Hepatocyte (in vitro differentiated cells): ENCODE measurements around the gene CRCP. TPM values are rescaled to one million over a fixed set of nuclear protein-coding genes. Genes with fewer than 3 reads are reported as not detected.
"Not testable (repeated sequence)": the region's sequence is repeated elsewhere in the genome, so short reads cannot be mapped to it uniquely, and the experiment has no call there.

Experiments
- DNase-seq: peaks from one replicate; pipeline ENCODE4 v3.0.0-alpha.2; 2016; ENCODE audit warnings: low spot score
- H2AFZ ChIP-seq: fragments of 200-600 bp; sonication (generic); 2 replicates; pipeline ENCODE4 v1.6.0; 2016; ENCODE audit warnings: antibody characterized with exemption, mild to moderate bottlenecking
- H3K27ac ChIP-seq: fragments of 200-600 bp; sonication (generic); 2 replicates; pipeline ENCODE4 v1.5.1; 2016; ENCODE audit warnings: mild to moderate bottlenecking
- H3K27me3 ChIP-seq: fragments of 200-600 bp; sonication (generic); 2 replicates; pipeline ENCODE4 v1.6.1; 2016
- H3K36me3 ChIP-seq: fragments of 200-600 bp; sonication (generic); replicated peaks from 2 replicates; pipeline ENCODE4 v1.5.1; 2016; ENCODE audit warnings: low read depth; ENCODE audit not compliant: insufficient read depth
- H3K4me1 ChIP-seq: fragments of 200-600 bp; sonication (generic); 2 replicates; pipeline ENCODE4 v1.5.1; 2016; ENCODE audit warnings: mild to moderate bottlenecking, moderate library complexity; ENCODE audit not compliant: insufficient read depth
- H3K4me2 ChIP-seq: fragments of 200-600 bp; sonication (generic); 2 replicates; pipeline ENCODE4 v1.6.0; 2016
- H3K4me3 ChIP-seq: fragments of 200-600 bp; sonication (generic); 2 replicates; pipeline ENCODE4 v1.5.1; 2016; ENCODE audit warnings: mild to moderate bottlenecking
- H3K79me2 ChIP-seq: fragments of 200-600 bp; sonication (generic); 2 replicates; pipeline ENCODE4 v1.6.0; 2017; ENCODE audit warnings: mild to moderate bottlenecking
- H3K9me2 ChIP-seq: fragments of 200-600 bp; sonication (generic); replicated peaks from 2 replicates; pipeline ENCODE4 v1.6.0; 2017; ENCODE audit warnings: mild to moderate bottlenecking; ENCODE audit not compliant: insufficient read depth
- H3K9me3 ChIP-seq: fragments of 200-600 bp; sonication (generic); 2 replicates; pipeline ENCODE4 v1.5.1; 2016; ENCODE audit warnings: low read depth, mild to moderate bottlenecking
- H4K20me1 ChIP-seq: fragments of 200-600 bp; sonication (generic); 2 replicates; pipeline ENCODE4 v1.6.0; 2016; ENCODE audit warnings: mild to moderate bottlenecking; ENCODE audit not compliant: insufficient read depth, poor library complexity, severe bottlenecking
- EZH2 ChIP-seq: fragments of 200-600 bp; sonication (generic); IDR thresholded peaks from 2 replicates; pipeline ENCODE4 v1.6.1; 2016; ENCODE audit warnings: antibody characterized with exemption, mild to moderate bottlenecking, borderline replicate concordance
- EZH2phosphoT487 ChIP-seq: fragments of 200-600 bp; sonication (generic); IDR thresholded peaks from one replicate; pipeline ENCODE4 v1.6.1; 2018; ENCODE audit warnings: antibody characterized with exemption, mild to moderate bottlenecking, low read depth, moderate library complexity; ENCODE audit not compliant: unreplicated experiment, severe bottlenecking
- WGBS: methylation state at CpG from one replicate; pipeline ENCODE4 v1.1.6; 2016; ENCODE audit warnings: low lambda C conversion rate; ENCODE audit errors: missing lambda C conversion rate; 5-methylcytosine and 5-hydroxymethylcytosine counted together
- polyA plus RNA-seq: library from polyadenylated mRNA; unstranded; fragments of >200 nt; fragmentation: Nextera tagmentation; extraction: Ambion mirVana; gene quantifications from 2 replicates; pipeline ENCODE4 v1.2.1, GENCODE V29; 2016
- total RNA-seq: library from RNA; depleted of rRNA; stranded (reverse); fragments of >200 nt; gene quantifications from 2 replicates; pipeline ENCODE4 v1.2.3, GENCODE V29; 2014
- TF ChIP-seq, protein P1 (sequence below): fragments of 200-600 bp; sonication (generic); IDR thresholded peaks from 2 replicates; pipeline ENCODE4 v1.5.1; 2016; ENCODE audit warnings: antibody characterized with exemption, mild to moderate bottlenecking; ENCODE audit not compliant: poor library complexity

The CRCP gene
- total and polyA plus RNA-seq, 2 experiments from 2014 or later, result 13.8 to 41.6 TPM

DNA sequence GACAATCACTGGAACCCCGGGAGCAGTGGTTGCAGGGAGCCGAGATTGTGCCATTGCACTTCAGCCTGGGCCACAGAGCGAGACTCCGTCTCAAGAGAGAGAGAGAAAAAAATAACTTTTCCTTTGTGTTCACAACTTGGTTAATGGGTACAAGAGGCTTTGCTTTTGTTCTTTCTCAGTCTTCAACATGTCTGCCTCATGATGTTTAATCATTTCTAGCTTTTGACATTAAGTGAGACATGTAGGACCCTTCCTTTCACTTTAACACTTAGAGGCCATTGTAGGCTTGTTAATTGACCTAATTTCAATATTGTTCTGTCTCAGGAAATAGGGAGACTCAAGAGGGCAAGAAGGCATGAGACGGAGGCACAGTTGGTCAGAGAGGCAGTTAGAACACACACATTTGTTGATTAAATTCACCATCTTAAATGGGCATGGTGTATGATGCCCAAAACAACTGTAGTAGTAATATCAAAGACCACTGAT, 9.3 kb upstream of the CRCP start:
- TF ChIP-seq, protein P1, sequence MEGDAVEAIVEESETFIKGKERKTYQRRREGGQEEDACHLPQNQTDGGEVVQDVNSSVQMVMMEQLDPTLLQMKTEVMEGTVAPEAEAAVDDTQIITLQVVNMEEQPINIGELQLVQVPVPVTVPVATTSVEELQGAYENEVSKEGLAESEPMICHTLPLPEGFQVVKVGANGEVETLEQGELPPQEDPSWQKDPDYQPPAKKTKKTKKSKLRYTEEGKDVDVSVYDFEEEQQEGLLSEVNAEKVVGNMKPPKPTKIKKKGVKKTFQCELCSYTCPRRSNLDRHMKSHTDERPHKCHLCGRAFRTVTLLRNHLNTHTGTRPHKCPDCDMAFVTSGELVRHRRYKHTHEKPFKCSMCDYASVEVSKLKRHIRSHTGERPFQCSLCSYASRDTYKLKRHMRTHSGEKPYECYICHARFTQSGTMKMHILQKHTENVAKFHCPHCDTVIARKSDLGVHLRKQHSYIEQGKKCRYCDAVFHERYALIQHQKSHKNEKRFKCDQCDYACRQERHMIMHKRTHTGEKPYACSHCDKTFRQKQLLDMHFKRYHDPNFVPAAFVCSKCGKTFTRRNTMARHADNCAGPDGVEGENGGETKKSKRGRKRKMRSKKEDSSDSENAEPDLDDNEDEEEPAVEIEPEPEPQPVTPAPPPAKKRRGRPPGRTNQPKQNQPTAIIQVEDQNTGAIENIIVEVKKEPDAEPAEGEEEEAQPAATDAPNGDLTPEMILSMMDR, result no peak
- no peak for TF ChIP-seq EZH2phosphoT487
- no peak for TF ChIP-seq EZH2
- 97% methylated on average over 5 of the region's 5 CpGs for WGBS

DNA sequence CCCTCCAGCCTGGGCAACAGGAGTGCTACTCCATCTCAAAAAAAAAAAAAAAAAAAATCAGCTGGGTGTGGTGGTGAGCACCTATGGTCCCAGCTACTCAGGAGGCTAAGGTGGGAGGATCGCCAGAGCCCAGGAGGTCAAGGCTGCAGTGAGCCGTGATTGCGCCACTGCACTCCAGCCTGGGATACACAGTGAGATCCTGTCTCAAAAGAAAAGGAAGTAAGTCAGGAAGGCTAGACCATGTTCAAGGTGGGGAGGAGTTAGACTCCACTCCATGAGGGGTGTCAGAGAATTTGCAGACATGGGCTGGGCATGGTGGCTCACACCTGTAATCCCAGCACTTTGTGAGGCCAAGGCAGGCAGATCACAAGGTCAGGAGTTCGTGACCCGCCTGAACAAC, 6.2 kb upstream of the CRCP start:
- not testable (repeated sequence) for H3K27ac ChIP-seq, H3K4me3 ChIP-seq, DNase-seq, H3K9me2 ChIP-seq, H3K9me3 ChIP-seq, H3K4me1 ChIP-seq, H3K27me3 ChIP-seq, H3K4me2 ChIP-seq, H3K79me2 ChIP-seq, H2AFZ ChIP-seq, H3K36me3 ChIP-seq, H4K20me1 ChIP-seq
- 88% methylated on average over 5 of the region's 5 CpGs for WGBS

More for the DNA sequence above, 9.3 kb upstream of the CRCP start:
- H2AFZ ChIP-seq, result no peak overlapping the region
- no peaks in the 10 kb centered on the region for H3K36me3 ChIP-seq
- no peaks in the 10 kb centered on the region for H4K20me1 ChIP-seq
- no peaks in the 10 kb centered on the region for H3K27me3 ChIP-seq
- no peaks in the 10 kb centered on the region for H3K9me2 ChIP-seq
- H3K4me1 ChIP-seq, result no peaks in the 10 kb centered on the region
- no peak overlapping the region for H3K4me2 ChIP-seq
- DNase-seq, result no peak
- no peaks in the 10 kb centered on the region for H3K79me2 ChIP-seq
- no peak overlapping the region for H3K27ac ChIP-seq
- H3K9me3 ChIP-seq, result no peaks in the 10 kb centered on the region
- no peak overlapping the region for H3K4me3 ChIP-seq

- no peak overlapping the region for H3K4me2 ChIP-seq
Observed at GRCh38 chr7:66110856-66111255, 3.8 kb upstream of the CRCP start.

DNA sequence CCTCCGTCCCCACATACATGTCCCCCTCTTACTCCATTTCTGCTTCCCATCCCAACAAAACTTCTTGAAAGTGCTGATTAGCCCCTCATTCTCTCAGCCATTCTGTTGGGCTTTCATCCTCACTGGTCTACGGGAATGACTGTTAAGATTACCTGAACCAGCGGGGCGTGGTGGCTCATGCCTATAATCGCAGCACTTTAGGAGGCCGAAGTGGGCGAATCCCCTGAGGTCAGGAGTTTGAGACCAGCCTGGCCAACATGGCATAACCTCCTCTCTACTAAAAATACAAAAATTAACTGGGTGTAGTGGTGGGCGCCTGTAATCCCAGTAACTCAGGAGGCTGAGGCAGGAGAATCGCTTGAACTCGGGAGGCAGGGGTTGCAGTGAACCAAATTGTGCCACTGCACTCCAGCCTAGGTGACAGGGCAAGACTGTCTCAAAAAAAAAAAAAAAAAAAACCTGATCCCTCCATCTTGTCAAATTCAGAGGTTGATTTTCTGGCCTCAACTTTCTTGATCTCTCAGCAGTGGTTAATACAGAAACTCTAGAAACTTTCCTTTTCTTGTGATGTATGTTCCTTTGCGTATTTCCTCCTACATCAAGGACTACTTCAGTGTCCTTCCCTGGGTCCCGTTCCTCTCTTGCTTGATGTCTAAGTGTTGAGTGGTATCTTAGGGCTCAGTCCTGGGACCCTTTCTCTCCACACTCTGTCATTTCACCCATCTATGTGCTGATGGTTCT, 2.2 kb downstream of the CRCP start:
- Histone ChIP-seq H3K4me2 (peak overlapping the region; percentile 80), H3K4me1 (peaks cover 17% of the 10 kb centered on the region), H4K20me1 (peaks cover 22% of the 10 kb centered on the region), H3K79me2 (peaks cover 65% of the 10 kb centered on the region)
- H3K27me3 ChIP-seq, H3K27ac ChIP-seq, H3K36me3 ChIP-seq, DNase-seq, H3K4me3 ChIP-seq, H3K9me3 ChIP-seq, H2AFZ ChIP-seq, H3K9me2 ChIP-seq: not testable (repeated sequence)
- 96% methylated on average over 12 of the region's 12 CpGs for WGBS

More at GRCh38 chr7:66110856-66111255, 3.8 kb upstream of the CRCP start:
- H3K27ac ChIP-seq, result no peak overlapping the region
- H3K4me3 ChIP-seq, result no peak overlapping the region
- H3K4me1 ChIP-seq, result peaks cover 4% of the 10 kb centered on the region
- H3K79me2 ChIP-seq, result peaks cover 8% of the 10 kb centered on the region
- no peaks in the 10 kb centered on the region for H3K27me3 ChIP-seq
- no peak for DNase-seq
- no peaks in the 10 kb centered on the region for H3K36me3 ChIP-seq
- no peaks in the 10 kb centered on the region for H4K20me1 ChIP-seq
- no peak overlapping the region for H2AFZ ChIP-seq
- H3K9me2 ChIP-seq, result no peaks in the 10 kb centered on the region
- H3K9me3 ChIP-seq, result no peaks in the 10 kb centered on the region
- TF ChIP-seq EZH2, result no peak
- TF ChIP-seq EZH2phosphoT487, result no peak
- TF ChIP-seq, protein P1, result no peak
- WGBS, result 70% methylated on average over 9 of the region's 9 CpGs
